Gastrocnemius medialis (tissue), 4 donors: Measurements from ENCODE around the gene HOXD12.

Source experiments
- CTCF ChIP-seq, 5 experiments: fragments of 450-650 bp in 3 of 5; fragments of 200-600 bp in 2 of 5; sonication (generic) in 2 of 5; IDR thresholded peaks in 4 of 5; conservative IDR thresholded peaks in 1 of 5; 1 replicate in 4 of 5; 2 replicates in 1 of 5; pipeline ENCODE4 v1.5.1; 2016 to 2019; ENCODE audit warnings: antibody characterized with exemption in 5 of 5, mild to moderate bottlenecking in 3 of 5, moderate library complexity in 3 of 5
- POLR2A ChIP-seq, 2 donors: fragments of 450-650 bp; IDR thresholded peaks; one replicate each; pipeline ENCODE4 v1.6.1; 2017; ENCODE audit warnings: antibody characterized with exemption in 2 of 2, mild to moderate bottlenecking in 2 of 2, moderate library complexity in 2 of 2

GRCh38 chr2:176085120-176085788 is 14.3 kb upstream of the HOXD12 start:
- TF ChIP-seq POLR2A (IDR thresholded peaks at IDR 0.05) (no peak), CTCF (IDR thresholded peaks at IDR 0.05 in 4 of 5, conservative IDR thresholded peaks at IDR 0.05 in 1 of 5) (no peak)
